Measurements from ENCODE around the gene SMIM30. TPM values are rescaled to one million over a fixed set of nuclear protein-coding genes. Genes with fewer than 3 reads are reported as not detected.

SMIM30 gene, protein sequence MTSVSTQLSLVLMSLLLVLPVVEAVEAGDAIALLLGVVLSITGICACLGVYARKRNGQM
- 66.9 and 68.9 TPM in 2 replicates for total RNA-seq

GRCh38 chr7:113118074-113118959 is at the start of gene SMIM30:
SMIM30 (minus strand) TSS chr7:113118554; CDS start chr7:113117578, 976 bp downstream.

DNA sequence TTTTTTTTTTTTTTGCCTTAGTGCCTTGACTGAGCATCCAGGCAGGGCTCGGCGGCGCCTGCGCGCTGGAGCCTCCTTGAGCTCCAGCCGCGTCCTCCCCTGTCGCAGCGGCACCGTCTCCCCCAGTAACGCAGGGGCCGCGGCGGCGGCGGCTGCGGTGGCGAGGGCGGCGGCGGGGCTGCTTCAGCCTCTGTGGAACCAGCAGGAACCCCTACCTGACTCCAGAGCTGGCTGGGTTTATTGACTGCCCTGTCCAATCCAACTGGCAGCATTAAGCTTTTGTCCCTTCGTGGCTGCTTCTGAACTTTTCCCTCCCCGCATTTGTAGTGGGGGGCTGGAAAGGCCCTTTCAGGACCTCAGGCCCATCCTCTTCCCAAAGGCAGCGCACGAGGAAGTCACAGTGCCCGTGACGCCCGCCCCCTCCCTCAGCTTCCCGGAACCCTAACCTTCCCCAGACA is 31.9 kb downstream of the SMIM30 start, which contains the start of gene GPR85:
GPR85 (minus strand) TSS at position 397 of the 458 bp plus-strand sequence. CDS start 2,106 bp downstream, outside the sequence.

Other genes with a start within 250 kb of the SMIM30 start
- 0.48 and 1.1 TPM in 2 replicates for gene GPR85, start 31.7 kb downstream of the SMIM30 start, total RNA-seq

Data from tracheal epithelial cell (primary cell).